HG03064 (cell line): ENCODE results near the gene NMNAT3.
A peak's percentile ranks its signal among the peaks of the same experiment; 100 is the strongest.

Experiments
- ATAC-seq: cut with Tn5 transposase; IDR thresholded peaks from one replicate; pipeline ENCODE4 v1.9.1; 2021; ENCODE audit warnings: low read depth; ENCODE audit not compliant: unreplicated experiment

NMNAT3 gene

GRCh38 chr3:139677388-139678155 is at the start of gene NMNAT3:
NMNAT3 (minus strand) TSS chr3:139677972; CDS start chr3:139627724, 50,248 bp downstream.
- ATAC-seq = peak; percentile 97

GRCh38 chr3:139721370-139721769 is 43.6 kb upstream of the NMNAT3 start:
- no peak for ATAC-seq

GRCh38 chr3:139718415-139718814 is 40.6 kb upstream of the NMNAT3 start:
- no peak for ATAC-seq

- ATAC-seq = no peak
These were observed 39.2 kb upstream of the NMNAT3 start for GRCh38 chr3:139716908-139717485.

GRCh38 chr3:139715743-139716360 is 38.1 kb upstream of the NMNAT3 start:
- no peak for ATAC-seq

- ATAC-seq = no peak
These were observed 37.4 kb upstream of the NMNAT3 start for GRCh38 chr3:139715166-139715565.

GRCh38 chr3:139710212-139710611 is 32.4 kb upstream of the NMNAT3 start:
- ATAC-seq = no peak

GRCh38 chr3:139705631-139706030 is 27.9 kb upstream of the NMNAT3 start:
- no peak for ATAC-seq

- no peak for ATAC-seq
These were observed 18.5 kb upstream of the NMNAT3 start for GRCh38 chr3:139696314-139696604.

GRCh38 chr3:139695426-139696313 is 17.9 kb upstream of the NMNAT3 start:
- ATAC-seq = no peak

- ATAC-seq = no peak
These were observed 17.2 kb upstream of the NMNAT3 start for GRCh38 chr3:139695007-139695406.

- ATAC-seq = no peak
These were observed 16.8 kb upstream of the NMNAT3 start for GRCh38 chr3:139694542-139694941.

GRCh38 chr3:139691619-139692018 is 13.8 kb upstream of the NMNAT3 start:
- ATAC-seq = no peak

- no peak for ATAC-seq
These were observed 12.0 kb upstream of the NMNAT3 start for GRCh38 chr3:139689708-139690228.

- ATAC-seq = no peak
These were observed 11.3 kb upstream of the NMNAT3 start for GRCh38 chr3:139689122-139689521.

- ATAC-seq = no peak
These were observed 9.7 kb upstream of the NMNAT3 start for GRCh38 chr3:139687431-139687830.

GRCh38 chr3:139686624-139687023 is 8.9 kb upstream of the NMNAT3 start:
- no peak for ATAC-seq

- ATAC-seq = no peak
These were observed 8.4 kb upstream of the NMNAT3 start for GRCh38 chr3:139686206-139686605.

GRCh38 chr3:139679220-139679775 is 1.5 kb upstream of the NMNAT3 start:
- ATAC-seq = no peak

GRCh38 chr3:139676632-139677387 is 962 bp downstream of the NMNAT3 start:
- no peak for ATAC-seq
